Adrenal gland (tissue), 5 donors: Measurements from ENCODE around the gene ERLEC1.

Experiments
- CTCF ChIP-seq, 6 experiments: fragments of 450-650 bp in 4 of 6; fragments of 200-600 bp in 2 of 6; sonication (generic) in 1 of 6; IDR thresholded peaks; 1 replicate in 5 of 6; 2 replicates in 1 of 6; pipeline versions ENCODE4 v1.5.1 to v1.8.0; 2016 to 2021; ENCODE audit warnings: antibody characterized with exemption in 6 of 6, mild to moderate bottlenecking in 2 of 6, moderate library complexity in 1 of 6
- POLR2A ChIP-seq, 2 donors: fragments of 450-650 bp; IDR thresholded peaks; one replicate each; pipeline ENCODE4 v1.6.1; 2017; ENCODE audit warnings: antibody characterized with exemption in 2 of 2, mild to moderate bottlenecking in 2 of 2, moderate library complexity in 1 of 2
- donor health status: DM: no; HTN: no; CAD: no.

- no peak for TF ChIP-seq CTCF (IDR thresholded peaks at IDR 0.05)
- TF ChIP-seq POLR2A (IDR thresholded peaks at IDR 0.05), result no peak
Measured at GRCh38 chr2:53819634-53820033, 32.8 kb downstream of the ERLEC1 start.
